Esophagus squamous epithelium (tissue), 4 donors: ENCODE results near the gene UBE2Q2.

Experiments
- CTCF ChIP-seq, 6 experiments: fragments of 450-650 bp in 4 of 6; fragments of 200-600 bp in 2 of 6; sonication (generic) in 2 of 6; IDR thresholded peaks; one replicate each; pipeline ENCODE4 v1.5.1; 2016 to 2019; ENCODE audit warnings: antibody characterized with exemption in 6 of 6, mild to moderate bottlenecking in 4 of 6, moderate library complexity in 4 of 6
- POLR2A ChIP-seq, 4 donors: fragments of 450-650 bp; IDR thresholded peaks; one replicate each; pipeline ENCODE4 v1.6.1; 2017; ENCODE audit warnings: antibody characterized with exemption in 4 of 4, mild to moderate bottlenecking in 4 of 4, moderate library complexity in 3 of 4

DNA sequence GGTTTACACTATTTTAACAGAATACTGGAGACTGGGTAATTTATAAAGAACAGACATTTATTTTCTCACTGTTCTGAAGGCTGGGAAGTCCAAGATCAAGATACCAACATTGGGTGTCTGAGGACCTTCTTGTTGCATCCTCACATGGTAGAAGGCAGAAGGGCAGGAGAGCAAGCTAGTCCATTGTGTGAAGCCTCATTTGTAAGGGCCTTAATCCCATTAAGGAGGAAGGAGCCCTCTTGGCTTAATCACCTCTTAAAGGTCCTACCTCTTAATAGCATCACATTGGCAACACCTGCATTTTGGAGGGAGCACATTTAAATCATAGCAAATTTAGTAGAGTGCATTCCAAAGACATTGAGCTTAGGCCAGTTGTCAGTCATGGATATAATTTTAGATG, 26.2 kb downstream of the UBE2Q2 start:
- TF ChIP-seq CTCF (IDR thresholded peaks at IDR 0.05) = no peak
- no peak for TF ChIP-seq POLR2A (IDR thresholded peaks at IDR 0.05)
